Skin epidermis (tissue), 12 donors: ENCODE results near the gene TMPRSS15.

Source experiments
- H3K27ac ChIP-seq, 21 experiments: fragments of 200-600 bp; sonication (generic) in 11 of 21; one replicate each; pipeline ENCODE4 v1.5.0; 2020; ENCODE audit warnings: mild to moderate bottlenecking in 3 of 21, inconsistent platforms in 2 of 21, moderate library complexity in 2 of 21
- H3K4me3 ChIP-seq, 7 experiments: fragments of 200-600 bp; sonication (generic) in 2 of 7; one replicate each; pipeline ENCODE4 v1.5.0; 2020; ENCODE audit warnings: inconsistent platforms in 2 of 7, mild to moderate bottlenecking in 2 of 7, moderate library complexity in 1 of 7

TMPRSS15 gene

DNA sequence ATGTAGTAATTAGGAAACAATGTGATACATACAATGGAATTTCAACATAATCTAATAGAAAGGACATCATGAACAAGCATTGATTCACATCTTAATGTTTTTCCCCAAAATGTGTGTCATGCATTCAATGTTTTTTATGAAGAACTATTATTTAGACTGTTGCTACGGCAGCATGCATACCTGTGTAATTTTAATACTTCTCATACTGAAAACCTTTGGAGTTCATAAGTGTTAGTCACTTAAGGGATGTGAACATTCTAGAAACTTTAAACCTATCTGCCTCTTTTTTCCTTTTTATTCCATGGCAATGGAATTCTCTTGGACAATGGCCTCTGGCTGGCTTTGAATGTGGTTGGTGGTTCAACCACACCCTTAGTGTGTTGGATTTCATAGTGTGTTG is 48.6 kb downstream of the TMPRSS15 start:
- Histone ChIP-seq H3K4me3 (no peak overlapping the region), H3K27ac (no peak overlapping the region)

DNA sequence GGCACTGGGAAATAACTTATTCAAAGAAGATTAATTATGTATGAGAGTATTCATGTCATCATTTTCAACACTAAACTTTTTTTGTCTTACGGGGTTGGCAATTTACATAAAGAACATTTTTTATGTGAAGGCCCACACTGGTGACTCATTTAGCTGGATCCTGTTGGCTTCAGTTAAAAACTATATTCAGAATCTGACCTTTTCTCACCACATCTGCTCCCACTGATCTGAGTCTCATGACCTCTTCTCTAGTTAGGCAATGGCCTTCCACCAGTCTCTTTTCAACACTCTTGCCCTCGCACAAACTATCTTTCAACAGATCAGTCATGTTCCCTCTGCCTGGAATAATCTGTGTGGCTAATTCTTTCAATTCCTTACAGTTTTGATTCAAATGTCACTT is 53.4 kb downstream of the TMPRSS15 start:
- Histone ChIP-seq H3K4me3 (no peak overlapping the region), H3K27ac (no peak overlapping the region)

DNA sequence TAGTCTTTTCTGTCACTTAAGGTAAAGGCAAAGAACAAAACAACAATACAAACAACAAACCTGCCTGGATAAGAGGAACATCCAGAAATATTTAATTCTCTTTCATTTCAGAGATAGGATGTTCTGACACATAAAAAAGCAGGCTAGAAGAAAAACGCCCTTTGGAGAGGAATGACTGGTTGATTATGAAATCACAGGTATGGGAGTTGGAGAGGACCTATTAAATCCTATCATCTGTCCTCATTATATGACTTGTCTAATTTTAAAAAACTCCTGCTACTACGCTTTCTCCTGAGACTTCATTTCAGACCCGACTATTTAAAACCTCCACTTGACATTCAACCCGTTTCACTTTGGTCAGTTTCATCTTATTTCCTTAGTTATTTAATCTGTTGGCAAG is 54.1 kb downstream of the TMPRSS15 start:
- Histone ChIP-seq H3K4me3 (no peak overlapping the region), H3K27ac (no peak overlapping the region)

DNA sequence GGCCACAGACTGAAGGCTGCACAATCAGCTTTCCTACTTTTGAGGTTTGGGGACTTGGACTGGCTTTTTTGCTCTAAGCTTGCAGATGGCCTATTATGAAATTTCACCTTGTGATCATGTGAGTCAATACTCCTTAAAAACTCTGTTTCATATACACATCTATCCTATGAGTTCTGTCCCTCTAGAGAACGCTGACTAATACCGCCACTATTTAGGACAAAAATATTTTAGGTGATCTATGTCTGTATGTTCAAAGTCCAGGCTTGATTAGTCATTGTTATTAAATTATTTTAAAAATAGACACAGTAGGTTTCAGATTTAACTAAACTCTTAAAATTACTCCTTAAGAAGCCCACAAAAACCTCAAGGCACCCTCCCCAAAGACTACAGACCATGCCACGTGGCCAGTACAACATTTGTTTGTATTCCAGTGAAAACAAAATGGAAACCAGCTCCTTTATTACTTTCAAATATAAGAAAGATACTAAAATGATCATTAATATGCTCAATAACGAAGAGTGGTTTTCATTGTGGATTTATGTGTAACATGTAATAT is 63.1 kb downstream of the TMPRSS15 start:
- Histone ChIP-seq H3K27ac (no peak overlapping the region), H3K4me3 (no peak overlapping the region)

DNA sequence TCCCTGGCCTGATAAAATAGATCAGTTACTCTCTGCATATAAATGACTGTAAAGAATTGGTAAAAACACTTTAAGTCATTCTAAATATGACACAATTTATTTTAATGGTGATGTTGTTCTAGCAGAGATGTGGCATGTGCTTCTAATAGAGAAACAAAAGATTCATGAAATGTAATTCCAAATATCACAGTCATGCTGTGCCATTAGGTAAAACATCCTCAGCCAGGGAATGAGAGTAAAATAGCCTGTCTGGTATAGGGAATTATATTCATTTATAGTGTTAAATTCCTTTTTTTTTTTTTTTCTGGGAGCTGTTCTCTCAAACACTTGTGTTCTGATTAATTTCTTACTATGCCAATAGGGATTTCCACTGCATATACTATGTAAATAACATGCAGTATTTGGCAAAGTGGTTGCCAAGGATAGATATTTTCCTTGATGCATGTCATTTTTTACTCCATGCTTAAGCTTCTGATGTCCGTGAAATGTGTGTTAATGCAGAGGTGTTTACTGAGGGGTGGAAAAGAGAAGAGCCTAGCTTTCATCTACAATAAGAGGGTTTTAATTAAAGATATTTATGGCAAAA is 67.8 kb downstream of the TMPRSS15 start:
- H3K4me3 ChIP-seq: no peak overlapping the region

DNA sequence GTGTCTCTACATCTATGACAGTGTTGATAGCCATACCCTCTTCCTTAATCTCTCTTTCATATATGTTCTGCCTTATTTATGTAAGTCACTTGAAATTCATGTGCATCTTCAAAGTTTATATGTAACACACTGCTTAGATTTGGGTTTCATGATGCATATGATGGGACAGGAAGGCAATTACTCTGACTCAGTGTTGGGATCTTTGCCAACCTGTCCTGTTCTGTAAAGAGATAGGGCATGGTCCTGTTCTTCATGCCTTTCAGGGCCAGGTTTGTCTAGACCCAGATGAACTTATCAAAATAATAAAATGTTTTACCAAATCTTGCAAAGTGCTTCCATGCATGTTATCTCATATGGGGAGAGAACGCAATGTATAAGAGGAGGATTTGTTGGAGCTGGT is 69.5 kb downstream of the TMPRSS15 start:
- Histone ChIP-seq H3K4me3 (no peak overlapping the region), H3K27ac (no peak overlapping the region)

More for the DNA sequence above, 67.8 kb downstream of the TMPRSS15 start:
- H3K27ac ChIP-seq: no peak overlapping the region

DNA sequence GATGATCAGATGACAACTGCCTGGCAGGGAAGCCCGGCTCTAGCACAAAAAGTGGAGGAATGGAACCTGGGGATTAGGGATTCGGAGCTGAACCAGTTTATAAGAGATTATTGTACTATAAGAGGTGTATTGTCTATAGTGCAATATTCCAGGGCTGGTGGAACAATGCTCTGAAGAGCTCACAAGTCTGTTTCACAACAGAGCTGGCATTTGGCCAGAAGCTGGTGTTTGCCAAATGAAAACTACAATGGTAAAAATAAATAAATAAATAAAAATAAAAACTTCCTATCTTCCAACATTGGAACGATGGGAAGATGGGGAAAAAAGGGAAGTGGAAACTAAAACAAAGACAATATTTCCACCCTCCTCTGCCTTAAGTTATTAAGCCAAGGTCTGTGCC is 85.4 kb downstream of the TMPRSS15 start:
- Histone ChIP-seq H3K4me3 (no peak overlapping the region), H3K27ac (no peak overlapping the region)

DNA sequence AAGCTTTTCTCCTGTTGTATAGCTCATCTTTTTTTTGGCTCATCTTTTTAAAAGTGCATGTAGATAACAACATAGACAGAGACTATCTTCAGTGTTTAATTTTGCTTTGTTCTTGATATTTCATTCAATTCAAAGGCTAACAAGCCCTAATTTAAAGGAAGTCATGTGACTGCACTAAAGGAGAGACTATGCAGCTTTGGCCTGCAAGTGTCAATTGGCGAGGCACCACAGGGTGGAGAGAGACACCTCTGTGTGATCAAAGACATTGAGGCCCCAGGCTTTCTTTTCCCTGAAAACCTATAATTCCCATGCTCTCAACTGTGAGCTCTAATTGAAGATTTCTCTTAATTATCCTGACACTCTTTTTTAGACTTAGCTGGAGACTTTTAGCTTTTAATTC is 105.4 kb downstream of the TMPRSS15 start:
- Histone ChIP-seq H3K27ac (no peak overlapping the region), H3K4me3 (no peak overlapping the region)

DNA sequence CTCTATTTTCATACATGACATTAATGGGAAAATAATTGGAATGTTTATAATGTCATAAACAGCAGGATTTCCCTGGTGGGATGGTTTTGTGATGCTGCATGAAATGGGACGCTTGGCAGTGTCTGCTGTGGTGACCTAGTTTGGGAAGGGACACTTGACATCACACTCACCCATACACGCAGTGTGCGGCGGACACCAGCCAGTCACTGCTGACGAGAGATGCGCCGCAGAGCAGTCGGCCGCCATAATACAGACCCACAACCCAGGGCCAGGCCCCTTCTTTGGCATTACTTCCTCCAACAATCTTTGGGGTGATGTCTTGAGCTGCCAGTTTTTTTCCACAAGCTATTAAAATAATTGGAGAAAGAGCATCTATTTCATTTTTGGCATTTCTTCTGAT is 109.5 kb downstream of the TMPRSS15 start:
- Histone ChIP-seq H3K27ac (no peak overlapping the region), H3K4me3 (no peak overlapping the region)

DNA sequence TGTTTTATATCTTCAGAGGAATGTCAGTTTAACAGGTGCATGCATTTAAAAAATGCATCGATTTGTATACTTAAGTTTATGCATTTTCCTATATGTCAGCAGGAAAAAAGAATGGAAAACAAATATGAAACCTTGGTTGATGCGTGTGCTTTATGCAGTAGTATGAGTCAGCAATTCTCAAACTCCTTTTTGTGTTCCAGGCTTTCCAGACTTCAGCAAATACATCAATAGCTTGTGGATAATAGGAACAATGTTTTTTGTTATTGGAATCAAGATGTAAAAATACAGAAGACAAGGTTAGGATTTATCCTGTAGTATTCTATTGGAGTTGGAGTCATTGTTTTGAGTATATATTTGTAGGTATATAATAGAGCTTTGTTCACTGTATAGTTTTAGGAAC is 113.7 kb downstream of the TMPRSS15 start:
- H3K27ac ChIP-seq: no peak overlapping the region

DNA sequence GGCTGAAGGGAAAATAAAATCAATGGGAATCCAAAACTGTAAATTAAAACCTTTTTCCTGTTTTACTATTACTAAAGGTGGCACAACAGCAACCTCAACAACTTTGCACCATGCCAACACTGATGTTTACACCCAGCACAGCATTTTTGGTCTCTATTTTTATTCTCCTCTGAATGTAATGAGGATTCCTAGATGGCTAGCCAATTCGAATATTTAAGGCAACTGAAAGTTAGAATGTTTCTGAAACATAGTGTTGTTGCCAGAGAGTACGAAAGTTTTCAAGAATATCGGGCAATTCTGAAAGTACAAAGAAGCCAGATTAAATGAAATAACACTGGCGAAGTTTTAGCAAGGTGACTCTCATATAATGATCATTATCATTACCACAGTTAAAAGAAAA is 118.2 kb downstream of the TMPRSS15 start:
- no peak overlapping the region for H3K4me3 ChIP-seq
- H3K27ac ChIP-seq: no peak overlapping the region

More for the DNA sequence above, 113.7 kb downstream of the TMPRSS15 start:
- H3K4me3 ChIP-seq: no peak overlapping the region

DNA sequence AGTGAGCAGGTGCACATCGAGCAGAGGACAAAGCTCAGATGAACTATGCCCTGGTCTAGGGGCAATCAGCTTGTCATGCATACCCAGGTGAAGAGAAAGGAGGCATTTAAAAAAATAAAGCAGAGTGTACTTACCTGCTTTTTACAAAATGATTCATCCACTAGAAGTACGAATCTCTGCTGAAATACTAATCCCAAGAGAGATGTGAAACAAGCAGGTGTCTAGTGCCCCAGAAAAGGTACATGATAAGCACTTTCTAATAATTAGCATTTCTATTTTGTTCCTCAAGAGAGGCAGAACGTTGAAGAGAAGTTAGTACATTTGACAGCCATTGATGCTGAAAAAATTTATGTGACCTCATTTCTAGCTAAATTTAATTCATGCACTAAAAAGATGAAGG is 127.8 kb downstream of the TMPRSS15 start:
- no peak overlapping the region for H3K27ac ChIP-seq
- H3K4me3 ChIP-seq: no peak overlapping the region

DNA sequence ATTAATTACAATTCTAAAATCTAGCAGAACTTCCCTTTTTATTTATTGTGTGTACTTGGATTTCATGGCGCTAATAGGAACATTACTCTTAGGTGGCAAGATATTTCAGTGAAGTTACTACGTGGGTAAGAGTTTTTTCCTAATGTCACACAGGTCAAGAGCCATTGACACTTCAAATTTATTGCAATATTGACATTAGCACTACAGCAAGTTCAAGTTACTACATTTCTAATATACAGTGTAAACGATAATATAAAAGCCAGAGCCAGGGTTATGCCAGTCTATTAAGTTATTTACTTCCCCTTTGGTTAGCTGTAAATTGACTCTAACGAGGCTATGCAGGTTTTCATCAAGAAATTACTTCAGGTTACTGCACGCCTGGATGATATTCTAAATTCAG is 129.2 kb downstream of the TMPRSS15 start:
- H3K4me3 ChIP-seq: no peak overlapping the region
- H3K27ac ChIP-seq: no peak overlapping the region

DNA sequence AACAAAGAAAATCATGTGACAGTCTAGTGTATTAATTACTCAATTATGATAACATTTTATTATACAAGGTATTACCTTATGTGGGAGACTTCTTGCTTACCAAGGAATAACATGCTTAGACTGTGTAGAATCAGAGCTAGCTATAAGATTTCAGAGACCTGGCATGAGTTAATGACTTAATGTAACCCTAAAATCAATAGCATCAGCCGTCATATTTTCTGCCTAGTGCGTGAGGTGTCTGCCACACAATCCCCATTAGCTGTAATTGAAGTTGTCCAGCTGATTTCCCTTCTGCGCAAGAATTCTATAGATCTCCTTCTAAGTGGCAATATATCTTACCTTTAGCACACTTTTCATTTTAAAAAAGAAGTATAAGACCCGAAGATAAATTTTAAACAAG is 130.2 kb downstream of the TMPRSS15 start:
- H3K27ac ChIP-seq: no peak overlapping the region
- H3K4me3 ChIP-seq: no peak overlapping the region

DNA sequence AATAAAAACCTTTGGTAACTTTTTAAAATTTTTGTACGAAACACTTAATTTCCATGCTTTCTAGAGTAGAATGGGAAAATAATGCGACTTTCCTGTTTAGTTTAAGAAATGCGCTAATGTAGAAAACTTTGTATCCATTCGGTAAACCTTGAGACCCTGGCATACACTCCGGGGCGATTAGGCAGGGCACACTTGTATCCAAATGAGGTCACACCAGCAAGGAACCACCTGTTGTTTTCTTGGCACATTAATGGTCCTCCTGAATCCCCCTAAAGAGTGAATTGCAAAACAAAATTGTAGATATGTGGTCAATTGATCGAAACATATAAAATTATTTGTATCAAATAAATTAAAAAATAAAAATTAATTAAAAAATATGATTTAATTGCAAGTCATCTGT is 133.7 kb downstream of the TMPRSS15 start:
- Histone ChIP-seq H3K4me3 (no peak overlapping the region), H3K27ac (no peak overlapping the region)

DNA sequence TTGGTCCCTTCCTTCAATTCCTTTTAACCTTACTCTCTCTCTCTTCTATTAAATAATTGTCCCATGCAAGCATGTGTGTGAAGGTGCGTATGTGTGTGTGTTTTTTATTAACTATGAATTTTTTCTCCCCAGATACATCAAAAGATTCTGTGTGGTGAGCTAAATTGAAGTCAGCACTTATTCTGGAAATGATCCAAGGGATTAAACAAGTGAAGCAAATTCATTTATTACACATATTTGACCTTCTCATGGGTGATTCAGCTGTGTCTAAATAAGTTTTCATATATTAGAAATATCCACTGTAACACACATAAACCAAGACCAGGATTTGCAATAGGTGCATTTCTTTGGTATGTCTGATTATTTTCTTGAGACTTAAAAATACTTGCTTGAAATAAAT is 134.7 kb downstream of the TMPRSS15 start:
- H3K4me3 ChIP-seq: no peak overlapping the region
- no peak overlapping the region for H3K27ac ChIP-seq

DNA sequence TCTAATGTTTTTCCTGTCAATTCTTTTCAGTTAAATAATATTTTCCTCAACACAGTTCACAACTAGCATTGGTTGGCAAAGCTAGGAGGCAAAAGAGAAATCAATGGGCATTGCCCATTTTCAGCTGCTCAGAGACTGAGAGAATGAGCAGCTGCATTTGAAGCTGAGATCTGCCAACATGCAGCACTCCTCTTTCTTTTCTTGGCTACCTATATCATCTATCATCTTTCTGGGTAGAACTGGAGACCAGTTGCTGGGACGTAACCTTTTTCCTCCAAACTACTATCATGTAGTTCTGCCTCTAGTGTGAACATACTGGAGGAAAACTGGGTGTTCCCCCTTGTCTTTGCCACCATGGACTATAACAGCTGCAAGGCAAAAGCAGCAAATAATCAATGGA is 136.1 kb downstream of the TMPRSS15 start:
- Histone ChIP-seq H3K4me3 (no peak overlapping the region), H3K27ac (no peak overlapping the region)

DNA sequence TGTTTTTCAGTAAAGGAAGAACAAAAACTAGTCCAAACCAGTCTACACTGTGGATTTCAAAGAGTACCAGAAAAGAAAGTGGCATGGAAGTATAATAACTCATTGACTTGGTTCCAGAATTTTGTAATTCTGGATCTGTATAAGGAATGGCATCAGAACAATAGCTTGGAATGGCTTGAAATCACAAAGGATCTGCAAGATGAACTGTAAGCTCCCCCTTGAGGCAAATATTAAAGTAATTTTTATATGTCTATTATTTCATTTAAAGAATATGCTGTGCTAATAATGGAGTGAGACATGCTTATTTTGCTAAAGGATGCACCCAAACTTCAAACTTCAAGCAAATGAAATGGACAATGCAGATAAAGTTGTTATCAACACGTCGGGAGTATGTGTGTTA is 137.6 kb downstream of the TMPRSS15 start:
- H3K27ac ChIP-seq: no peak overlapping the region
- H3K4me3 ChIP-seq: no peak overlapping the region

DNA sequence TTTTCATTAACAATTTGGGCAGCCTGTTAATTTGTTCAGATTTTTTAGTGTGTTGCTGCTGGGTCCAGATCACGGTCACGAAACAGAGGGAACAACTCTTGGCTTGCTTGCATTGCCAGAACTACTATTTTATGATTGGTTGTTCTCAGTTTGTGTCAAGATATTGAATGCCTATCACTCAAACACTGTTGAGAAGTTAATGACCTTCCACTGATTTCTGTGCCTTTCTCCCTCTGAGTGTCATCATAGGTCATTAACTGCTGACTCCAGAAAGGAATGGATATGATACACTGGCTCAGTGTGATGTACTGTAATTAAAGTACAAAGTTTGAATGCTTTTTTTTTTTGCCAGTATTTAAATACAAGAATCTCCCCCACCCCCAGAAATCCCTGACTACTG is 149.8 kb downstream of the TMPRSS15 start:
- H3K4me3 ChIP-seq: no peak overlapping the region

DNA sequence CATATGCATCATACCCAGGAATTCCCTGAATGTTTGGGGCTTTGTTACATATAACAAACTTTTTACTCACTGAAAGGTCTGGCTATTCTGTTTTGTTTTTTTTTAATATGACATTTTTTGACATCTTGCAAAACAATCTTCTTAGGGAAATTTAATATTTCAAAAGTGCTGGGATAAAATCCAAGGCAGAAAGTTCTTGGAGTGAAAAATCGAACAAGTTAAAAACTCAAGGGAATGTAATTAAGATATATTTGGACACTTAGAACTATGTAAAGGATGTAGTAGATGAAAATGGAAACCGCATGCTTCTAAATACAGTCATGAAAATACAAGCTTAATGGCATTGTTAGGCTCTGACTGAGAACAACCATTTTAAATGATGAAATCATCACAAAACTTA is 150.4 kb downstream of the TMPRSS15 start:
- Histone ChIP-seq H3K4me3 (no peak overlapping the region), H3K27ac (no peak overlapping the region)

More for the DNA sequence above, 149.8 kb downstream of the TMPRSS15 start:
- no peak overlapping the region for H3K27ac ChIP-seq

DNA sequence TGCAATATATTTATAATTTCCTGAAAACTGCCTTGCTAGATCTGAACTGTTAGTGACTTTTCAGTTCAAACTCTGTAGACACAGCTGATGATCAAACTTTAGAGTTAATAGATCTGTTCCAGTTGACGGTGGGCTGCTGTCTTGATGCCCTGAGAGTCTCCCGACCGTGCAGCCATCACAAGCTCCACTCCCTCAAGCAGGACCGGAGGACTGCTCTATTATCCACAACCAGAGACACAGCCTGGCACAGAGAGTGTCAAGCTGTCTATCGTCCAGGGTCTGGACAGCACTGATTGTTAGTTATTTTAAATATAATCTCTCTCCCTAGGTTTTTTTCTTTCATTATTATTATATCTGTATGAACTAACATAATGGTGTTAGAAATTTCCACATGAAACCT is 150.9 kb downstream of the TMPRSS15 start:
- H3K27ac ChIP-seq: no peak overlapping the region
- H3K4me3 ChIP-seq: no peak overlapping the region

DNA sequence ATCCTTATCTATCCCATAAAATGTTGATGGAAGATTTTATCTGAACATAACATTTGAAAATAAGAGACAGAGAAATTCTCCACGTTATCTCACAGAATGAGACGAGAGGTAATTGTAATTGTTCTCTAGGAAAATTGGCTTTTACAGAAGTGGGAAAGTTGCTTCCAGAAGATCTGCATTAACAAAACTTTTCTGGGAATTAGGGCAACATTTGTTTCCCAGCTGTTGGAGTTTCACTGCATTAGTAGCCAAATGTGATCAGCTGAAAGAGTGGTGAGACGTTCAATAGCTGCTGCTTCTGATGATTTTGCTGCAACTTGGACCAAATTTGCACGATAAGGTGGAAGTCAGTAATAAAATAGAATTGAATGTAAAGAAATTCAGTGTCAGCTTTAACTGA is 151.3 kb downstream of the TMPRSS15 start:
- no peak overlapping the region for H3K4me3 ChIP-seq

More for the DNA sequence above, 151.3 kb downstream of the TMPRSS15 start:
- H3K27ac ChIP-seq: no peak overlapping the region
